Measurements from ENCODE around the gene EGFR.

The EGFR gene

DNA sequence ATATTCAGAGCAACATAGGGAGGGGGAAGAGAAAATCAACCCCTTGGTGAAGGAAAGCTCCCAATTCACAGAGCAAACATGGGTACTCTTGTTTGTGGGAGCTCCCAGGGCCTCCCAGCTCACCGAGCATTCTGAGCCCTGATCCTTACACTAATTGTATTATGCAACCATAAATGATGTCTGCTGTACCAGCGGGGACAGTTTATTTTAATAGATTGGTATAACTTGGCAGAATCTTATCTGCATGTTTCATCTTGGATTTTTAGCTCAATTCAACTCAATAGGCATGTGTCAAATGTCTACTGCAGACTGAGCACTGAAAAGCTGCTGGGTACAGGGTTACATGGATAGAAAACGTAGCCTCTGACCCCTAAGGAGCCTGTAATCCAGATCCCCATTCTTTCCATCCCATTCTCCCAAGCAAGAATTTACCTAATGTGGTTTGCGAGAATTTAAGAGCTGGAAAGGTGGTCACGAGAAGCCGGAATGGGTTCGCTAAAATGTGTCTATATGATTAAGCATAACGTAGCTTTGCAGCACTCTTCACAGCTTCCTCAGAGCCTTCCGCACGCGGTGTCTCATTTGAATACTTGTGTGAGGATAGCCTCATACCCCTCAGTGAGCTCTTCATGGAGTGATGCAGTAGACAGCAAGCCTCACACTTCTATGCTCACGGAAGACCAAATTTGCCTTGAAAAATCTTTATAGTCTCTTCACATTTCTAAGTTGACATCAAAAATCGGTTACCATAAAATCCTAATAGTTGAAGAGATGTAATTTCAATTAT lies 18.3 kb downstream of the EGFR start:
- DNase-seq (ENCODE audit: low spot score): no peak

DNA sequence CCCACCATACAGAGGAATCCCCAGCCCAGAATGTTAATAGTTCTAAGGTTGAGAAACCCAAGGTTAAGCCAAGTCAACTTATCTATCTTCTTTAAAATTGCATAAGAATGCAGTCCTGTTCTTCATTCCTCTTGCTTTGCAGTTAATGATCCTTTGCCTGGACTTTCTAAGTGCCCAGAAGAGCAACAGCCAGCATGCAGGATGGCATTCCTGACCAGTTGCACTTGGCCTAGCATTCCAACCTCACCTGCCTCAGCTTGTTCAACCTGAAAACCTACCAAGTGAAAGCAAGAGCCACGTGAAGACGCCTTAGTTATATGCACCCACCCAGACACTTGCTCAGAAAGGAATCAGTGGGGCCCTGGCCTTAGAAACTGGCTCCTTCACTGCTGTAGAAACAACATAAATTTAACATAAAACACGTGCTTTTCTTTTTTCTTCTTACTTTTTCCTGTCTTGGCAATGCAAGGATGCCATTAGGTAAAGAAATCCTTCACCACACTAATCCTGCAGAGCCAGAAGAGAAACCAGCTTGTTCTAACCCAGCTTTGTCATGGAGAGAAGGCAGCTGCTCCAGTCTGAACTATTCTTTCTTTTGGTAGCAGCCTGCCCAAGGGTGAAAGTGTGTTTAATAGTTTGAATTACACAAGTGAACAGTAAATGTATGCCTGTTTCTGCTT lies 25.0 kb downstream of the EGFR start:
- no peak for DNase-seq (ENCODE audit: low spot score)

DNA sequence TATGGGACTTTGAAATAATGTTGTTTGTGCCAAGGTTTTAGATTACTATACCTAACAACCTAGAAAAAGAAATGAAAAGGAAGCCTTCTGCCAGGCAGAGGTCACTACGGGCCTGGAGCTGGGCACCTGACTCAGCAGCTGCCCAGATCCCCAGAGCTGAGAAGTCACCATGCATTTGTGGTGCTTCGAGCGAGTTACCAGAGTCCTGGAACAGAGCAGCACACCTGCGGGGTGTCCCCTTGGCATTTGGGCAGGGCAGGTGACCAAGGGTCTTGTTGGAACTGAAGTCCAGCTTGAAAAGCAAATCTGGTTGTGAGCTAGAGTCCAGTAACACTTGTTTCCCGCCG lies 25.5 kb downstream of the EGFR start:
- no peak for DNase-seq (ENCODE audit: low spot score)

DNA sequence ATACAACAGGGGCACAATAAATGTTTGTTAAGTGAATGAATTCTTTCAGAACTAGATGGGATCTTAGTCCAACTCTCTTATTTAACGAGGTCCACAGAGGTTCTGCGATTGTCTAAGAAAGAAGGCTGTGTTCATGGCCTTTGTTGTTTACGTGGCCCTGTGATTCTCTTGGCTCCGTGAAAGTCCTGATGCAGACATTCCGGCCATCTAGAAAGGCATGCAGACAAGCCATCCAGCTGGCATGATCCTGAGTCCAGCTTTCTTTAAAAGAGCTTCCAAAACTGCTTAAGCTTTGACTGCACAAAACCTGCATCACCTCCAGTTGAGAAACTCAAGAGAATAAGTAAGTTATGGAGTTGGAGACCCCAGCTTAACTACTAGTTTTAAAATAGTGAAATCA lies 26.0 kb downstream of the EGFR start:
- no peak for DNase-seq (ENCODE audit: low spot score)

DNA sequence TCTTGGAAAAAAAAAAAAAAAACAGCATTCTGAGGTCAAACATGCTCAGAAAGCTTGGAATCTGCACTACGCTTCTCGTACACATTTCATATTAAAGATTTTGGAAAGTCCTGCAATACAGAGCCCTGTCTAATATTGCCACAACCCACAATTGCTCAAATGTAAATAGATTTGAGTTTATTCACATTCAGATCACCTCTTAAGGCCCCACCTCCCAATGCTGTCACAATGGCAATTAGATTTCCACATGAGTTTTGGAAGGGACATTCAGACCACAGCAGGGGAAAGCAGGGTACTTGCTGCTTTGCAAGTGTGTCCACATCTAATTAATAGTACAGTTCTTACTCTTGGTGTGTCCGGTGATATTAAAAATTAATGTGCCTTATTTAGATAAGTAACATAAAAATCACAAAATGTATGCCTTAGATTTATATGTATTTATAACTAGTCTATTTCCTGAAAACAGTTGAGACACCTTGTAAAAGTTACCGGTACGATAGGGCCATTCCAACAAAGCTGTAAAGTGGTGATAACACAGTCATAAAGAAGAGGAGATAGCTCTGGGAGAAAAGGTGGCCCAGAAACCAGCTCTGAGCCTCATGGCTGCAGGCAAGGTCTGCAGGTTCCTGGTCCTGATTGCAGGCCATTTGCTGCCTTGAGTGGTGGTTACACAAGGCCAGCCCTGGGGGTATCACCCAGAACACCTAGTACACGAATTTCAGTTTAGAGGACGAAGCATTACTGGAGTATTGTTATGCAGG lies 27.9 kb downstream of the EGFR start:
- no peak for DNase-seq (ENCODE audit: low spot score)

DNA sequence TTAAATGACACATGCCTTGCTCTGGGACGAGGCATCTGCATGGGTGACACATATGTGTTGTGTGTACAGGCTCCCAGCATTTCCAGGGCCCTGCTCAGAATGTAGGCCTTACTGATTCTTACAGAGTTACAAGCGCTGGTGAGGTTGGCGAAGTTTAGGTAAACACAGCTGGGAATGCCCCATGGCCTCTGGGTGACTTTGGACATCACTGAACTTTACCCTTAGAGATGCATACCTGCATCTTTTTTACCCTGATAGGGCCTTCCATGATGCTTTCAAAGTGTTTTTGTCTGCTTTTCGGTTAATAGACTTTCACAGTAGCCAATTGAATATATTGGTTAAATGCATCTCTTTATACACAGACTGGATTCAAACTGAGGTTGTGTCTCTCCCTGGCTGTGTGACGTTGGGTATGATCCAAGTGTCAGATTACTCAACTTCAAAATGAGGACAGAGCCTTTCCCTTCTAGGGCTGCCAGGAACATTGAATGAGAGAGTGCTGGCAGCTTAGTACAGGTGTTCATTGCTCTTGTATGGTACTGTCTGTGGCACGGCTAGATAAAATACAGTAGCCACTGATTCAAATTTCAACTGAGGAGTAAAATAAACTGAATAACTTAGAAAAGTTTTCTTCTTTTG lies 29.5 kb downstream of the EGFR start:
- DNase-seq (ENCODE audit: low spot score): no peak

DNA sequence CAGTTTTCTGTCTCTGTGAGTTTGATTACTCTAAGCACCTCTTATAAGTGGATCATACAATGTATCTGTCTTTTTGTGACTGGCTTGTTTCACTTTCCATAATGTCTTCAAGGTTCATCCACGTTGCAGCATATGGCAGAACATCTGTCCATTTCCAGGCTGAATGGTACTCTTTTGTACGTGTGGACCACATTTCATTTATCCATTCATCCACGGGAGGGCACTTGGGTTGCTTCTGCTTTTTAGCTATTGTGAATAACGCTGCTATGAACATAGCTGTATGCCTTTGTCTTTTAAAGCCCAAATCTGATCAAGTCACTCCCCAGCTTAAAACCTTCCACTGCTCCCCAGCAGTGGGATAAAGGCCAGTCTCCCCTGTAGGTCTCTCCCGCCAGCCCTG lies 31.5 kb downstream of the EGFR start:
- DNase-seq (ENCODE audit: low spot score): no peak

DNA sequence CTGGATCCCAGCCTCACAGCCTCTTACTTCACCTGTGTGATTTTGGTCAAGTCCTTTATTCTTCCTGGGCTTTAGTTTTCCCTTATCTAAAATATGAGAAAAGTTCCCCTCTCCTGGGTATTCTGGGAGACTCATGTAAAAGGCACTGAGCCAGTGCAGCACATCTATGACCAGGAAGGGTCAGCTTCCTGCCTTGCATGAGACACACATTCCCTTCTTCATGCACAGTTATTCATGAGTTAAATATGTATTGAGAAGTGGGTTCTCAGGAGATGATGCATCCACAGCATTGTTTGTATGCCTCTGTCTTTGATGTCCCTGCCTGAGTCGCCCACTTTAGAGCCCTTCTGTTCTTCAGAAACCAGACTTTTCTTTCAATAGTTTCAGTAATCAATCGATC lies 33.3 kb downstream of the EGFR start:
- DNase-seq (ENCODE audit: low spot score): no peak

DNA sequence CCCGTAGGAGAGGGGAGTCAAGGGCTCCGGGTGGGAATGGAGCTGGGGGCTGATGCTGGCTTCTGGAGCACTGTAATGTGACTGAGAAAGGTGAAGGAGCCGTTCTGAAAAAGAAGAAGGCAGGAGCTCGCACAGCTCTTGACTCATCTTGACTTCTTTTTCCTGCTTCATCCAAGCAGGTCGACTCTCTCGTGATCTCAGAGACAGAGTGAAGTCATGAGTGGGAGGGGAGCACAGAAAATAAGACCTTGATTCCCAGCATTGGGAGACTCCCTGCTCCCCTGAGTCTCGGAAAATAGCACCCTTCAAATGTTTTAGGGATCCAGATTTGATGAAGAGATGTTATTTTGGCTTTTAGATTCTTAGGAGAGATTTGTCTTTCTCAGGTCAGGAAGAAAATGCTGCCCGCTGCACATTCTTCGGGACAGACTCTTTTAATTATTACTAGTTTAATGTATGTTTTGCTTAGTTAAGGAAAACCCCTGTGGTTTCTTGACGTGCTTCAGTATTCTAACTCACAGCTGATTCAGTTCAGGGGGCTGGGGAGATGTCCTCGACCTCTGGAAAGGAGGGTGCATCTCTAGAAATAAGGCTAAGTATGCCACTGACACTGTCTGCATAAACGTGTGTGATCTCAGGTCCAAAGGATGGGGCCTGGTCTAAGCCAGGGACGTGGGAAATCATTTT lies 34.1 kb downstream of the EGFR start:
- no peak for DNase-seq (ENCODE audit: low spot score)

DNA sequence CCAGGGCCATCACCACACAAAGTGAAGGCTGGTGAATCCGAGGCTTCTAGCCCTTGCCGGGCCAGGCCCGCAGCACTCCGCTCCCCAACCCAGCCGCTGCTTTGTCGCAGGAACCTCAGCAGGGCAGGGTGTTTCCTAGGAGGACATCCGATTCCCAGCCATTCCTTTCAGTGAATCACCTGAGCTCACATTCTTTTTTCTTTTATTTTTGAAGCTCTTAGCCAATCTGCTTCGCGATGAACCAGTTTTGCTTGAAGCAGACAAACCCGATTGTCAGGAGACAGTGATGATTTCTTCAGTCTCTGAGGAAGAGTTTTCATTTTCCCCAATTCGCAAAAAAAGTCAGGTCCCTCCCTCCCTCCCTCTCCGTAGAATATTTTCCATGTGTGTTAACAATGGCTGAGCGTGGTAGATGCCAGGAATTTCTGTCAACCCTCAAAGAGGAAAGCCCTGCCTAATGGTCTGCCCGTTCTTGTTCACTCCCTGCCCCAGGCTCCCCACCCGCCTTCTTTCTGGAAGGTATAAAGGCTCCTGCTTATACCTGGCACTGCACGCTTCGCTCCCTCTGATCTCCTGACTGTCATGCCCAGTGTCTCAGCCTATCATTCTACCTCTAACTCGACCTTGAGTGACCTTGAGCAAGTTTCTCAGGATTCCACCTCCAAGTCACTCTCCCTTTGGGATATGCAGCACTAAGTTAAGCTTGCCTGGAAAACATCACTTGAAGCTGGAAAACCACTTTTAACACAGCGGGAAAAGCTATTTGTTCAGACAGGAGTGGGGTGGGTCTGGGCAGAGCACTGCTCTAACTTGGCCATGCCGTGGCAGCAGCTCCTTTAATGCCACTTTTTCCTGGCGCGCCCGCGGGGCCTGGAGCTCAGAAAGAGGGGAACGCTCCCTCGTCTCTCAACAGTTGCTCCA lies 35.1 kb downstream of the EGFR start:
- no peak for DNase-seq (ENCODE audit: low spot score)

DNA sequence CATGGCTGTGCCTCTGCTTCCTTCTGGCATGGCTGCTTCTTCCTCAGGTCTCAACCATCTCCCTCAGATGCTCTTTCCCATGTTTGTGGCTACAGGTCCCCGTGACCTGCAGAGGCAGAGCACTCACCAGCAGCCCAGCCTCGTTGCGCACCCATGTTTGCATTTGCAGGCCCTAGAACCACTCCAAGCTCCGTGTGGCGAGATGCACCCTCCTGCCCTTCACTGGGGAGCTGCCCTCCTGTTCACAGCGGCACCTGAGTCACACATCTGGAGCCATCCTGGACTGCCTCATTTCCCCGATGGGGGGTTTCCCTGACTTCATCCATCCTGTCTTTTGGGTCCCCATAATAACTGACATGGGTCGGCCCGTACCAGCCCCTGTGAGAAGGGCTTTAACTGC lies 35.9 kb downstream of the EGFR start:
- no peak for DNase-seq (ENCODE audit: low spot score)

DNA sequence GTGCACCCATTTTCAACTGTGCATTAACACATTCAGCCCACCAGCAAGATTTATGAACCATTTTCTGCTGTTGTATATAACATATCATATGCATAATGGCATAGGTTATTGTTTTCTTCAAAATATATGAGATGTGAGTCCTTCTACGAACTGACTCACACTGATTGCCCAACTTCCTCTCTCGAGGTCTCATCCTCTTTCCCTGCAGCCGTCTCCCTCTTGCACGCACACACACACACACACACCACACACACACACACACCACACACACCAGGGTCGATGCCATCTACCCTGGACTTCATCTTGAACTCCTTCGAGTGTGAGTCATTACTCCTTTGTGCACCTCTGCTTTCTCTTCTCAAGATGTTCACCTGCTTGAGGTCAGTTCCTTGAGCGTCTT lies 36.7 kb downstream of the EGFR start:
- no peak for DNase-seq (ENCODE audit: low spot score)

DNA sequence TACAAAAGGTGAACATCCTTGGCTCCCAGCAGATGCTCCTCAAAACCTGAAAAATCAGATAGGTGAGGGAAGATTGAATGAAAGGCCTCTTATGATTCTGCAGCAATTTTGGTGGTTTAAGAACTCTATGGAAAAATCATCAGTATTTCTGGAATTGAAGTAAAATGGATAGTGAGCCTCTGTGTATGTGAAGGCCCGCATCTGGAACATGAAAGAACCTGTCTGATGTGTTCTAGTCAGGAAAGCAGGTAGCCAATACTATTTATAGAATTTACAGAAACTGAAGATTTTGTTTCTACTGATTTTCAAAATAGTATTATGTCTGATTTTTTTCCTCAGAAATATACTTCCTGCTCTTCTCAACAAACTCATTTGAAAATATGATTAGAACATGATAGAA lies 37.3 kb downstream of the EGFR start:
- no peak for DNase-seq (ENCODE audit: low spot score)

DNA sequence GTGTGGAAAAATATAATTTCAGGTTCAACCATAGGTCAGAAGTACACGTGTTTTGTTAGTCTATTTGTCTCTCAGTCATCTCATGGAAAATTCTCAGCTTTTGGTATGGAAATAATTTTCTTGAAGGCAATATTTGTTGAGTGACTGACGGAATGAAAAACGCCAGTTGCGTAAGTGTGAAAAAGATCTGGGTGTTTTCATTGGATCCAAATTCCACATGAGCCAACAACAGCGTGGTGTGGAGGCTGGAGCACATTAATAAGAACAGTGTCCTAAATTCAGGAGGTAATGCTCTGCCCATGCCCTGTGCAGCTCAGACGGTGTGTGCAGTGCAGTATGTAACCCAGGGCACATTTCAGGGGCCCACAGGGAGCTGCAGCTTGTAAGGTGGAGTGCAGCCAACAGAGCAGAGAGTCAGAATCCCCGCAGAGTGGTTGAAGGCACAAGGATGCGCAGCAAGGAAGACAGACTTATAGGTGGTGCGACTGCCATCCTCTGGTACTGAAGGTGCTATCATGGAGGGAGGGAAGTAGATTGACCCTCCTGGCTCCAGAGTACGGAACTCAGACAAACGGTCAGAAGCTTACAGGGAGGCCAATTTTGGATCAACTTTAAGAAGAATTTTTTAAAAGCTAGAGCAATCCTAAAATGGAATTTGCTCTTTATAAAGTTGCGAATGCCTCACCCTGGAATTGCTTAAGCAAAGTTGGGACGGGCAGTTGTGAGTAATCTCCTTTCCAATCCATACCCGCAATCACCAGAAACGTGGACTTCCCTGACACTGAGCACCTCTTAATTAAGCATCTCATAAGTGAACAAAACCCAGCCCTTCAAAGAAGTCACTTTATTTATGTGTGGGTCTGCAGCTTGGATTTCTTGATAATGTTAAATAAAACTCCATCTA lies 38.0 kb downstream of the EGFR start:
- no peak for DNase-seq (ENCODE audit: low spot score)

DNA sequence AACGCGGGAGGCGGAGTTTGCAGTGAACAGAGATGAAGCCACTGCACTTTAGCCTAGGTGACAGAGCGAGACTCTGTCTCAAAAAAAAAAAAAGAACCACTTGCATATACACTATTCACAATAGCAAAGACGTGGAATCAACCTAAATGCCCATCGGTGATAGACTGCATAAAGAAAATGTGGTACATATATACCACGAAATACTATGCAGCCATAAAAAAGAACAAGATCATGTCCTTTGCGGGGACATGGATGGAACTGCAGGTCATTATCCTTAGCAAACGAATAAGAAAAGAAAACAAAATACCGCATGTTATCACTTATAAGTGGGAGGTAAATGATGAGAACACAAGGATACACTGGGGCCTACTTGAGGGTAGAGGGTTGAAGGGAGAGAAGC lies 39.5 kb downstream of the EGFR start:
- no peak for DNase-seq (ENCODE audit: low spot score)

DNA sequence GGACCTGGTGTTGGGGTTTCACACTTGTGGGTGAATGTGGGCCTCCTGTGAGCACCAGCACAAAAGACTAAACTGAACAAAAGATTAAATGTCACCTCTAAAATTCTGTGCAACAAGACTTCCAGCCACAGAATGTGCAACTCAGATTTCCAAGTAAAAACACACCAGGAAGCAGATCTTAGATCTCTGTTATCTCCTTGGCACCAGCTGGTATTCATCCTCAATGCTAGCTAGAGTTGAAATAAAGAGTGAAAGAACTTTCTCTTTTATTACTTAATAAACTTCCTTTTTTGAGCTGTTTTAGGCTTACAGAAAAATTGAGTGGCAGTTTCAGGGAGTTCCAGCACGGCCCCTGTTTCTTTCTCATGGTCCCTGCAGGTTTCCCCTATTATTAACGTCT lies 40.2 kb downstream of the EGFR start:
- DNase-seq (ENCODE audit: low spot score): no peak

DNA sequence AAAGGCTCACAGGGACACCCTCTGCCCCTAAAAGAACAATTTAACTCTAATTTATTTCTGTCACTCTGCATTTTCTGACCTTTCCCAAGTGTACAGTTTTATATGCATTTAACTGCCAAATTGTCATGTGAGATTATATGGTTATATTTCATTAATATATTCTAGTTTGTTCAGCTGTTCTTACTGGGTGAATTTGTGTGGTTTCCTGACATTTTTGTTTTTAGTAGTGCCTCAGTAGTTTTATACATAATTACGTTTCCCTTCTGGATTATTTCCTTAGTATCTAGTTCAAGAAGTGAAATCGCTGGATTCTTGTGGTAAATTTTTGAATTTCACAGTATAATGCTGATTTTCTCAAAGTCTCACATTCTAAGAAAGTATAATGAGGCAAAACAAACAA lies 41.3 kb downstream of the EGFR start:
- no peak for DNase-seq (ENCODE audit: low spot score)

DNA sequence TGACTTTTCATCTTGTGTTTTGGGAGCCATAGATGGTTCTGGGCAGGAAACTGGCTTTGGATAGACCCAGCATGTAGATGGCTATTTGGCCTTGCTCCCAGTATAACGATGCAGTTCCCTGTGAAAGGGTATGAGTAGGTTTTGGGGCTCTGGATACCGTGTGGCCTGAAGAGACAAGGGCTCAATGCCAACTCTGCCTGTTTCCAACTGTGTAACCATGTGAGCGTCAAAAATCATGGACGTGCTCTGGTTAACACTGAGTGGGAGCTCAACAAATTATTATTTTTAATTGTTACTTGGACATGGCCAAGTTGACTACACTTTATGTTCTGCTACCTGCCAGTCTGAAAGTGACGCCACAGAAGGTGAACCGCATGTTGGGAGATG lies 41.8 kb downstream of the EGFR start:
- DNase-seq (ENCODE audit: low spot score): no peak

DNA sequence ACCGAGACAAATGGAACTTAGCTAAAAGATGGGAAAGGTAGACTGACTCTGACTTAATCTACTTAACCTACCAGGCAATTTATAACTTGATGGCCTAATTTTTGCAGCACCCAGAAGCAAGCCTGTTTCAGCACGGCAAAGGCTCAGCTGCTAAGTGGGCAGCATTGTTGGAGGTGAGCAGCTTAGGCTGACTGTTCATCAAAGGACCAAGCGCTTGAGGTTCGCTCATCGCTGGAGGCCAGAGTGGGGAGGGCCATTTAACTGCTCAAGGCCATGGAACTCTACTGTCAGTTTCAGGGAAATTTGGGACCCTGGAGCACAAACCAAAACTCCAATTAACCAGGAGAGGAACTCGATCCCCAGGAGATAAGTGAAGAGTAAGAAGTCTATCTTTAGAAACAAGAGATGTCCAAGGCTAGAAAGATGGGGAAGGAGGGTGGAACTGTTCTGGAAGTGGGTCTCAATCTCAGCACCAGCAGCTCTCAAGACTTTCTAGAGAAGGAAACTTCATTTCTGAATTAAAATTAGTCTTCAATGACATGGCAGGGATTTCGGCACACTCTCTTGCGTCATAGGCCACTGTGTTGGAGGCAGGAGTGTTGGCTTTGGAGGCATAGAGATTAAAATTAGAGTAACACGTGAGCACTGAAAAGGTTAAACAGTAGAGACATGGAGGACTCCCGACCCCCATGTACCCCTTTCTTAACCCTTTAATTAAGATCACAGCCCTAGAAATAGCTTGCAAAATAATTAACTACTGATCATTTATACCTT lies 43.1 kb downstream of the EGFR start:
- DNase-seq (ENCODE audit: low spot score): no peak
